Inferior parietal cortex (tissue), 1 donor: ENCODE data around the gene RPS24.
"Not testable (repeated sequence)": the region's sequence is repeated elsewhere in the genome, so short reads cannot be mapped to it uniquely, and the experiment has no call there.

ENCODE experiments used
- DNase-seq: peaks from one replicate; pipeline ENCODE4 v3.0.0-alpha.2; 2016; ENCODE audit errors: extremely low spot score

Gene RPS24

GRCh38 chr10:78049851-78050250 lies 16.2 kb downstream of the RPS24 start:
- DNase-seq = no peak

GRCh38 chr10:78053211-78053868 lies 19.7 kb downstream of the RPS24 start:
- DNase-seq = no peak

DNA sequence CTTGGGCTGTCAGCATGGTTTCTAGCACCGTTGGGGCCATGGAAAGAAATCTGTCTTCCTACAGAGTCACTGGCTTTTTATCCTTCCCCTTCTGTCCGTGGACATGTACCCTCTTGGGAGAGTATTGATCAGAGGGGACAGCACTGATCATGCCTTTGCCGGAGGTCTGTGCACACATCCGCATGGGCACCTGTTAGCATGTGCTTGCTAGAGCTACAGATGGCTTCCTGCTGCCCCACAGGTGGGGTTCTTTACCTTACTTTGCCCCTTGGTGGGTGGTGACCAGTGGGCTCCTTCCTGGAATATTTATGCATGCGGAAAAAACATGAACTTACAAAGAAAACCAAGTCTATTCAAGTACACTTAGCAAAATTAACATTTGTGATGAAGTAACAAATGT lies 24.9 kb downstream of the RPS24 start:
- no peak for DNase-seq

DNA sequence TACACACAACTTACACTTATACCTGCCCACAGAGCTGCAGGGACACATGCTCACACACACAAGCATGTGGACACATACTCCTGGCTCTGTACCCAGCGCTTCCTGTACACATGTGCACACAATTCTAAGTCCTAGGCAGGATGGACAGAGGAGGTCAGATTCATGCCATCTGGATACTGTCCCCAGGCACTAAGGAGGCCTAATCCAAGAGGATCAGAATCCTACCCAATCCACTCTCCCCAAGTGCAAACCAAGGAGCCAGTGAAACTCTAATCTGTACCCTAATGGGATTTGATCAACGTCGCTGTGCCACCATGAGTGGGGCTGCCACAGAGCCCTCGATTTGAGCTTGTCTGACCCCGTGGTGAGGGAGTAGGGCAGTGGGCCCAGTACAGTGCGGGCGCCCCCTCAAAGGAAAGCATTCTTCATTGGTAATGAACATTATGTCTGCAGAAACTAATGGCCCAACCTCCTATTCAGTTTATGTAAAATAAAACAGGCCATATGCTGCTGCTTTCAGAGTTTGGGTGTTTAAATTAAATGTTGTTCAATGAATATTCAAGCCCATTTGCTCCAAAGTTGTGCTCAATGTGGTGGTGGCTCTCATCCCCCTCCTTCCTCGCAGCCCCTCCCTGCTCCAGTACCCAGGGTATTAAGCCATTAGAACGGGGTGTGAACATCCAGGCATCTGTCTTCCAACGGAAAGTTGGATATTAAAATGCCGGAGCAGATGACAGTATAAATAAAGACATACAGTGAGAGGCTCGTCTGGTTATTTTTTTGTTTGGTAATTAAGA lies 26.4 kb downstream of the RPS24 start:
- no peak for DNase-seq

DNA sequence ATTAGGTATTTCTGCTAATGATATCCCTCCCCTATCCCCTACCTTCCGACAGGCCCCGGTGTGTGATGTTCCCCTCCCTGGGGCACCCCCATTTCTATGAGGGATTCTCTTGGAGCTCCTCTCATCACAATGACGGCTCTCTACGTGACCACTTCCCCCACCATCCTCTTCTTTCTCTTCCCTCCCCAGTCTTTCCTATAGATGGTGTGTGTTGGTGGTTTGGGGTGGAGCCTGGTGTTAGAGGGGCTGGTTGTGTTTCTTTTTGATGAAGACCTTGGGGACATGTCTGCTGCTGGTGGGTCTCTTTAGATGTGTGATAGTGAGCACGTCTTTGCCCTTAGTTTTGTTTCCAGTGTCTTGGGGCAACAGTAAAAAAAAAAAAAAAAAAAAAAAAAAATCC lies 28.6 kb downstream of the RPS24 start:
- DNase-seq = no peak

- no peak for DNase-seq
These were observed 29.6 kb downstream of the RPS24 start for GRCh38 chr10:78063236-78063635.

GRCh38 chr10:78064919-78065318 lies 31.3 kb downstream of the RPS24 start:
- DNase-seq = not testable (repeated sequence)

DNA sequence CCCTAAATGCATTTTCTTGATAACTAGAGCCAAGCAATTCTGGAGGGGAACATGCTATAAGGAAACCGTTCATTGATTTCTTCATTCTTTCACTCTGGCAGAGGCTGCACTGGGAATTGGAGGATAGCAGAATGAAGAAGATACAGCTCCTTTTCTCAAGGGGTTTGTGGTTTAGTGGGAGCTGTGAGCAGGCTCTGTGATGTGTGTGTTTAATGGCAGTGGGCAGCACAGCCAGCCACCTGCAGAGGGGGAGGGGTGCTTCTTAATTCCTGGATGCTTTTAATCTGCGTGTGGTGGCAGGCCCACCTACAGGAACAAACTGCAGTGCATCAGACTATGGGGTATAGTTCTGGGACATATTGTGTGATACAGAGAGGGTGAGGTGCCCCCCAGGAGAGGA lies 31.9 kb downstream of the RPS24 start:
- no peak for DNase-seq

GRCh38 chr10:78066012-78066411 lies 32.3 kb downstream of the RPS24 start:
- DNase-seq = no peak

- no peak for DNase-seq
These were observed 33.2 kb downstream of the RPS24 start for GRCh38 chr10:78066728-78067430.

GRCh38 chr10:78069151-78069550 lies 35.5 kb downstream of the RPS24 start:
- no peak for DNase-seq

DNA sequence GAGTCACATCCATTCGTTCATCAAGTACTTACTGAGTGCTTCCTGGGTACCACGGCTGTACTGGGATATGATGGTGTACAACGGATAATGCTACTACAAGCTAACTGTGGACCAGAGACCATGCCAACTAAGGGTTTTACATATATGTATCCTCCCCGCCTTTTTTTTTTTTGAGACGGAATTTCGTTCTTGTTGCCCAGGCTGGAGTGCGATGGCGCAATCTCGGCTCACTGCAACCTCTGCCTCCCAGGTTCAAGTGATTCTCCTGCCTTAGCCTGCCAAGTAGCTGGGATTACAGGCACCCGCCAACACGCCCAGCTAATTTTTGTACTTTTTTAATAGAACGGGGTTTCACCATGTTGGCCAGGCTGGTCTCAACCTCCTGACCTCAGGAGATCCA lies 36.4 kb downstream of the RPS24 start:
- not testable (repeated sequence) for DNase-seq

GRCh38 chr10:78070726-78071125 lies 37.1 kb downstream of the RPS24 start:
- DNase-seq = no peak

DNA sequence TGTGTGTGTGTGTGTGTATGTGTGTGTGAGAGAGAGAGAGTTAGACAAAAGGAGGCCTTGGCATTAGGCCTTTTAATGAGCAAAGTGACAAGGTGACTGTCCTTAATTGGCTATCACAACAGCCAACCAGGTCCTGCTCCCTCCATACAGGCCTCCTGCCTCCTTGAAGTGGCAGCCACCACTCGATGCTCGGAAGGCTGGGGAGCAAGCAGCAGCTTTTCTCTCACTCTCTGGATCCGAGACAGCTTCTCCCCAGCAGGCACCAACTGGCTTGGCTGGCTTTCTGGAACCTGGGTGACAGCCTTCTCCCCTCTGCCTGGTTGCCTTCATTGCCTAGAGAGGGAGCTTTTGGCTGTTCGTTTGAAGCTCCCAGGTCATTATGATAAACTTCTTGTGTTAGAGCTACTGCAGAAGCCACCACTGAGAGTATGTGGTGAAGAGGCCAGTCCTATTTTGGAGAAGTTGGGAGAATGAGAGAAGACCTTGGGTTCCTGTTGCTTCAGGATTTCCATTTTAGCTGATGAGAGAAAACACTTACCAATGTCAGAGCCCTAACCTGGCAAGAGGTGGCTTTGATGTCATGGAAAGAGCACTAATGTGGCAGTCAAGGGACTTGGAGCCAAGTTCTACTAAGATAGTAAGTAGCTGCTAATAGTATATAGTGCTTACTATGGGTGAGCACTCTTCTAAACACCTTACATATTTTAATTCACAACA lies 37.6 kb downstream of the RPS24 start:
- DNase-seq = no peak

GRCh38 chr10:78071857-78072179 lies 38.2 kb downstream of the RPS24 start:
- no peak for DNase-seq

GRCh38 chr10:78072504-78072903 lies 38.8 kb downstream of the RPS24 start:
- no peak for DNase-seq

DNA sequence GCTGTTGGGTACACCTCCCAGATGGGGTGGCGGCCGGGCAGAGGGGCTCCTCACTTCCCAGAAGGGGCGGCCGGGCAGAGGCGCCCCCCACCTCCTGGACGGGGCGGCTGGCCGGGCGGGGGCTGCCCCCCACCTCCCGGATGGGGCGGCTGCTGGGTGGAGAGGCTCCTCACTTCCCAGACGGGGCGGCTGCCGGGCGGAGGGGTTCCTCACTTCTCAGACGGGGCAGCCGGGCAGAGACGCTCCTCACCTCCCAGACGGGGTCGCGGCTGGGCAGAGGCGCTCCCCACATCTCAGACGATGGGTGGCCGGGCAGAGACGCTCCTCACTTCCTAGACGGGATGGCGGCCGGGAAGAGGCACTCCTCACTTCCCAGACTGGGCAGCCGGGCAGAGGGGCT lies 42.1 kb downstream of the RPS24 start:
- not testable (repeated sequence) for DNase-seq

DNA sequence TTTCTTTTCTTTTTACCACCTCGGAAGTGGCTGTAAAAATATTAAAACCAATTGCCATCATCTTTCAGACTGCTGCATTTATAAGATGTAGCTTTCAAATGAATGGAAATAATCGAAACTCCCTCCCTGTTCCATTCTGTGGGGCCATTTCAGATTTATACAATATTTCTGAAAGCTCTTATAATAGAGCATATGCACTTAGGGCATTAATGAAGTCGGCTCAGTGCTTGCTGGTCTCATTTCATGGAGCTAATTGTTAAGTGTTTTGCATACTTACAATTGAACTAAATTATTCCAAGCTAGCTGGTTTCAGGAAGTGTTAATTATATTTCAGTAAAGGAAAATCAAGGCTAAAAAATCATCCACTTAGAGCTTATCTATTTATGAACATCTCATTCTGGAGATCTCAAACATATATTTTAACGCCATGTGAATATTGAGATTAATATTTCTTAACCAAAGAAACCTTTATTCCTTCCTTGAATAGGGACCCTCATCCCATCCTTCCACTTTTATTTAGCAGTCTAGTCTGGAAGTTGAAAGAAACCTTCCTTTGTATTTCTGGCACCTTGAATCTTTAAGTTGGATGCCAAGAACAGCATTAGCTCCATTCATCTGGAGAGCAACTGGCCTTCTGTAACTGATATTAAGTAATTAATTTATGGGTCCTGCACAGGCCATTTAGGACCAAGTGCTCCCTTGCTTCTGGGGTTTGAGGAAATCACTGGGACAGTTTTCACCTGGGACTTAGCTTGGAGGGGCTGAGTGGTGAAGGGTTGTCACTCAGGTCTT lies 45.1 kb downstream of the RPS24 start:
- no peak for DNase-seq

- DNase-seq = no peak
These were observed 45.7 kb downstream of the RPS24 start for GRCh38 chr10:78079411-78079810.

DNA sequence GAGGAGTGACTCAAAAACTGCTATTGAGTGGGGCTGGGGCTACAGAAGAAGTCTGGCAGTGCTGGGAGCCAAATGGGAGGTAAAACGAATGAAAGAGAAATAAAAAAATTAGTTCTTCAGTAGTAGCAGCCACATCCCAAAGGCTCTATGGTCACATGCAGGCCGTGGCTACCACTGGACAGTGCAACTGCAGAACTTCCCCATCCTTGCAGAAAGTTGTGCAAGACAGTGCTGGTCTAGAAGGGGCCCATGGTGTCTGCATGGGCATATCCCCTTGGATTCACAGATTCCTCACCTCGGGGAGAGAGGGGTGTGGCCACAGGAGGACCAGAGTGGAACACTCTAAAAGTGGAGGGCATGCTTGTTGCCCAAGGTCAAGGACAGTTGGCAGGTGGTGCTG lies 47.6 kb downstream of the RPS24 start:
- no peak for DNase-seq

DNA sequence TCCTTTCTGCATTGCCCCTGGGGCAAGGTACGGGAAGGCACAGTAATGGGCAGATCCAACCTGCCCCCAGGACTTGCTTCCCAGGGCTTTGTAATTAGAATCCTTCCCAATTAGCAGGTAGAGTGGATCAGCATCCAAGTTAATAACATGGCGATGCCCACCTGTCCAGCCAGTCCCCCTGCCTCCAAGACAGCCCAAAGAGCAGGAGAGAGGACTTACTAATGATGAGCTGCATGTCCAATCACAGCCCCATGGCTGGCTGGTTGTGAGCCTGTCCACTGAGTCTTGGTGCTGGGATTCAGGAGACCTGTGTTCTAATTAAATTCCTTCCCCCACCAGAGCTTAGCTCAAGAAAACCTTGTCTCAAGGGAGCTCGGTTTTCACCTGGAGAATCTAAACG lies 49.0 kb downstream of the RPS24 start:
- DNase-seq = no peak
